GM21390 (cell line): Measurements from ENCODE around the gene KCNJ18.
"Not testable (repeated sequence)": the region's sequence is repeated elsewhere in the genome, so short reads cannot be mapped to it uniquely, and the experiment has no call there.

Experiments used
- ATAC-seq: cut with Tn5 transposase; IDR thresholded peaks from one replicate; pipeline ENCODE4 v1.9.1; 2021; ENCODE audit not compliant: unreplicated experiment

The KCNJ18 gene

GRCh38 chr17:21670361-21671155 is 21.8 kb upstream of the KCNJ18 start:
- ATAC-seq, result not testable (repeated sequence)

- not testable (repeated sequence) for ATAC-seq
Measured at GRCh38 chr17:21671437-21671836, 20.9 kb upstream of the KCNJ18 start.

- not testable (repeated sequence) for ATAC-seq
Measured at GRCh38 chr17:21671871-21672270, 20.5 kb upstream of the KCNJ18 start.

- ATAC-seq, result not testable (repeated sequence)
Measured at GRCh38 chr17:21673451-21674241, 18.7 kb upstream of the KCNJ18 start.

GRCh38 chr17:21674242-21674731 is 18.0 kb upstream of the KCNJ18 start:
- no peak for ATAC-seq

GRCh38 chr17:21674891-21675738 is 17.2 kb upstream of the KCNJ18 start:
- ATAC-seq, result not testable (repeated sequence)

- ATAC-seq, result not testable (repeated sequence)
Measured at GRCh38 chr17:21675739-21676130, 16.6 kb upstream of the KCNJ18 start.

GRCh38 chr17:21676281-21677111 is 15.8 kb upstream of the KCNJ18 start:
- ATAC-seq, result no peak

GRCh38 chr17:21677126-21677910 is 15.0 kb upstream of the KCNJ18 start:
- no peak for ATAC-seq

- no peak for ATAC-seq
Measured at GRCh38 chr17:21677911-21678310, 14.4 kb upstream of the KCNJ18 start.

- no peak for ATAC-seq
Measured at GRCh38 chr17:21678393-21679081, 13.8 kb upstream of the KCNJ18 start.

- no peak for ATAC-seq
Measured at GRCh38 chr17:21679256-21680146, 12.8 kb upstream of the KCNJ18 start.

GRCh38 chr17:21680366-21680765 is 12.0 kb upstream of the KCNJ18 start:
- ATAC-seq, result no peak

- ATAC-seq, result not testable (repeated sequence)
Measured at GRCh38 chr17:21680850-21681351, 11.4 kb upstream of the KCNJ18 start.

- not testable (repeated sequence) for ATAC-seq
Measured at GRCh38 chr17:21681576-21681975, 10.7 kb upstream of the KCNJ18 start.

- ATAC-seq, result not testable (repeated sequence)
Measured at GRCh38 chr17:21682130-21682529, 10.2 kb upstream of the KCNJ18 start.

GRCh38 chr17:21683142-21683712 is 9.1 kb upstream of the KCNJ18 start:
- ATAC-seq, result not testable (repeated sequence)
